ENCODE results near the gene DICER1. TPM values are rescaled to one million over a fixed set of nuclear protein-coding genes. Genes with fewer than 3 reads are reported as not detected.

DICER1 gene
- total RNA-seq, 1 donor from 2014 or later, result 43.6 TPM

DNA sequence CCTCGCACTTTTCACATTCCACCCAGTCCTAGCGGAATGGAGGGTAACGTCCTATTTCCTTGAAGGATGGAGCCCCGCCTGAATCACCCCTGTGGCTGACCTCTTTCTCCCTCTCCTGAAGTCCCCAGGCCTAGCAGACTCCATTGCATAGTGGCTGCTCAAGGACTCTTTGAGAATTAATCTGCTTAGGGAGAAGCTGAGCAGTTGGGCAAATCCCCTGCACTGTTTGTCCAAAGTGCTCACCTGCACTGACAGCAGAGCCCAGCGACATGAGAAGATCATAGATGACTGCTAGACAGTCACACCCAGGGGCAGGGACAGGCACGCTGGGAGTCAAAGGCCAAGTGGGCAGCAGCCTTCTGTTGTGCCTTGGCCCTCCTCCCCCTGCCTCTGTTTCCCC is 37.7 kb upstream of the DICER1 start:
- no peaks in the 10 kb centered on the region for H3K27me3 ChIP-seq (ENCODE audit: control insufficient read depth, insufficient read depth, low read length)
- no peaks in the 10 kb centered on the region for H3K36me3 ChIP-seq (ENCODE audit: control insufficient read depth, insufficient read depth, low read length)
- DNase-seq (ENCODE audit: low read depth), result no peak
- TF ChIP-seq, protein P1, sequence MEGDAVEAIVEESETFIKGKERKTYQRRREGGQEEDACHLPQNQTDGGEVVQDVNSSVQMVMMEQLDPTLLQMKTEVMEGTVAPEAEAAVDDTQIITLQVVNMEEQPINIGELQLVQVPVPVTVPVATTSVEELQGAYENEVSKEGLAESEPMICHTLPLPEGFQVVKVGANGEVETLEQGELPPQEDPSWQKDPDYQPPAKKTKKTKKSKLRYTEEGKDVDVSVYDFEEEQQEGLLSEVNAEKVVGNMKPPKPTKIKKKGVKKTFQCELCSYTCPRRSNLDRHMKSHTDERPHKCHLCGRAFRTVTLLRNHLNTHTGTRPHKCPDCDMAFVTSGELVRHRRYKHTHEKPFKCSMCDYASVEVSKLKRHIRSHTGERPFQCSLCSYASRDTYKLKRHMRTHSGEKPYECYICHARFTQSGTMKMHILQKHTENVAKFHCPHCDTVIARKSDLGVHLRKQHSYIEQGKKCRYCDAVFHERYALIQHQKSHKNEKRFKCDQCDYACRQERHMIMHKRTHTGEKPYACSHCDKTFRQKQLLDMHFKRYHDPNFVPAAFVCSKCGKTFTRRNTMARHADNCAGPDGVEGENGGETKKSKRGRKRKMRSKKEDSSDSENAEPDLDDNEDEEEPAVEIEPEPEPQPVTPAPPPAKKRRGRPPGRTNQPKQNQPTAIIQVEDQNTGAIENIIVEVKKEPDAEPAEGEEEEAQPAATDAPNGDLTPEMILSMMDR (IDR thresholded peaks at IDR 0.05; ENCODE audit: insufficient read depth, low read length, poor library complexity, severe bottlenecking), result no peak
- H3K4me3 ChIP-seq (ENCODE audit: low read depth, low read length), result no peak overlapping the region

DNA sequence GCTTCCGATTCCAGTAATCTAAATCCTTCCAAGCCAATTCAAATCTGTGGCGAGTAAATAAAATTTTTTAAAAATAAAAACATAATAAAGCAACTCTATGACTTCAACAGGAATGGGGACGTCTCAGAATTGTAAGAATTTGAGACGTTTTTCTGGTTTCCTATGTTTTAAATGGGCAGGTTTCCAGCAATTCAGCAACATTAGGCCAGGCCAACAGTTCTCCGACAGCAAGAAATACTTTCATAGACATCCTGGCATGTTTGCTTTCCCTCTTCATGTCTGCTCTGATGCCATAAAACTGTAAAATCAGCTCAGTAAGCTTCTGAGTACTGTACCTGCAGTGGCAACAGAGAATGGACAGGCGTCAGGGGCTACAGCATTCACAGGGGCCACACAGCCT is 35.8 kb upstream of the DICER1 start:
- Histone ChIP-seq H3K36me3 (ENCODE audit: control insufficient read depth, insufficient read depth, low read length) (no peaks in the 10 kb centered on the region), H3K4me3 (ENCODE audit: low read depth, low read length) (no peak overlapping the region), H3K27me3 (ENCODE audit: control insufficient read depth, insufficient read depth, low read length) (no peaks in the 10 kb centered on the region)
- no peak for DNase-seq (ENCODE audit: low read depth)
- TF ChIP-seq, protein P1 (IDR thresholded peaks at IDR 0.05; ENCODE audit: insufficient read depth, low read length, poor library complexity, severe bottlenecking), result no peak

DNA sequence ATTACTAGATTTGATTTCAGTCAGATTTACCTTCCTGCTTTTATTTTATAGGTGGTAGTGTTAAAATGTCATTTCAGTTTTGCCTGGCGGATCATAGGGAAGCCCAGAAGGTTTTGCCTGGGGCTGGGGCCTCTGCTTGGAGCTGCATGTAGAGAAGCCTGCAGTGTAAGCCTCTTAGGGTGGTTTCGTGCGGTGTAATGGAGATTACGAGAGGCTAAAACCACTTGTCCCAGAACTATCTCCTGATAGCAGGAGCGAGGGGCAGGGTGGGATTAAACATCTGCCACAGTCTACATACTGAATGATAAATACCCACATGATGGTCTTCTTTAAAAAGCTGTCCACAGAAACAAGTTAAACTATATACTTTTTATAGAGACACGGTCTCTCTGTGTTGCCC is 35.0 kb upstream of the DICER1 start:
- TF ChIP-seq, protein P1 (IDR thresholded peaks at IDR 0.05; ENCODE audit: insufficient read depth, low read length, poor library complexity, severe bottlenecking), result no peak
- H3K36me3 ChIP-seq (ENCODE audit: control insufficient read depth, insufficient read depth, low read length), result no peaks in the 10 kb centered on the region
- no peak overlapping the region for H3K4me3 ChIP-seq (ENCODE audit: low read depth, low read length)
- no peaks in the 10 kb centered on the region for H3K27me3 ChIP-seq (ENCODE audit: control insufficient read depth, insufficient read depth, low read length)
- DNase-seq (ENCODE audit: low read depth), result no peak

DNA sequence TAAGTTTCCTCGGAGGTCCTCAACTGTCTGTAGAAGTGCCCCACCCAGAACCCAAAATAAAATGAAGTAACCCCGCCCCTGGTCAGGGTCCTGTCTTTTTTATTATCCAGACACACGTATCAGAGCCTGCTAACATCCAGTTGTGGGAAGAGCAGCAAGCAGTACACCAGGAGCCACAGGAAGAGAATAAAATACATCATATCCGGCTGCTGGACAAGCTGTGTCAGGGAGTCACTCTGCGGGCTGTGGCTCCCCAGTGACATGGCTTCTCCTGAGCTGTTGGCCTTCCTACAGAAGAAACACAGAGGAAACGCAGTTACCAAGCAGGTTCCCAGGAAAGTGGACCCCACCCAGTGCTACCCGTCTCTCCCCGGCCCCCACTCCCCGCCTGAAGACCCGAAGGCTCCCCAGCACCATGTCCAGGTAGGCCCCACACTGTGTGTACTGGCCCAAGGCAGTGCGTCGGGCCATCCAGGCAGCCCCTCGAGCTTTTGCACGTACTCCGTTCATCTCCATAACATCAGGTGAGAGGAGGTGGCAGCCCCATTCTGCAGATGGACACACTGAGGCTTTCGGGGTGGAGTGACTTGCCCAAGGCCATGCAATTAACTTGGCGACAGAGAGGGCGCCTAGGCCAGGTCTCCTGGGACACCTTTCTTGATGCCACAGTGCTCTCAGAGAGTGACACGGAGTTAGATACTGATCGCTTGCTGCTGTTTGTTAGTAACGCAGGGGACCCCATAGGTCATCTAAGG is 34.3 kb upstream of the DICER1 start:
- Histone ChIP-seq H3K36me3 (ENCODE audit: control insufficient read depth, insufficient read depth, low read length) (no peaks in the 10 kb centered on the region), H3K27me3 (ENCODE audit: control insufficient read depth, insufficient read depth, low read length) (no peaks in the 10 kb centered on the region), H3K4me3 (ENCODE audit: low read depth, low read length) (no peak overlapping the region)
- DNase-seq (ENCODE audit: low read depth), result no peak
- TF ChIP-seq, protein P1 (IDR thresholded peaks at IDR 0.05; ENCODE audit: insufficient read depth, low read length, poor library complexity, severe bottlenecking), result no peak

DNA sequence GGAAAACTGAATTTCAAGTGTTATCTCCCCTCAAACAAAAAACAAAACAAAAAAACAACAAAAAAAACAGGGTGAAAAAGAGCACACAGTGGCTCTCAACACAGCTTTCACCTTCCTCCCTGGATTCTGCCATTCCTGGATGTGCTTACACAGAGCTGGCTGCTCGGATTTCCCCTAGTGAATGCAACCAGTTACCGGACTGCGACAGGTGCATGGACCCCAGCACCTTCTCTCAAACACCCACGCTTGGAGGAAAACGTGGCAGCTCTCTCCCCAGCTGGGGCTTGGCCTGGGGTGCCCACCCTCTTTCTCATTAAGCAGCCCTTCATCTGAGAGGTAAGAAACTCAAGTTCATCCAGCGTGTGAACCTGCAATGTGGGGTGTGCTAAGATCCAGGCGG is 33.5 kb upstream of the DICER1 start:
- Histone ChIP-seq H3K36me3 (ENCODE audit: control insufficient read depth, insufficient read depth, low read length) (no peaks in the 10 kb centered on the region), H3K4me3 (ENCODE audit: low read depth, low read length) (no peak overlapping the region), H3K27me3 (ENCODE audit: control insufficient read depth, insufficient read depth, low read length) (no peaks in the 10 kb centered on the region)
- DNase-seq (ENCODE audit: low read depth), result no peak
- TF ChIP-seq, protein P1 (IDR thresholded peaks at IDR 0.05; ENCODE audit: insufficient read depth, low read length, poor library complexity, severe bottlenecking), result no peak

DNA sequence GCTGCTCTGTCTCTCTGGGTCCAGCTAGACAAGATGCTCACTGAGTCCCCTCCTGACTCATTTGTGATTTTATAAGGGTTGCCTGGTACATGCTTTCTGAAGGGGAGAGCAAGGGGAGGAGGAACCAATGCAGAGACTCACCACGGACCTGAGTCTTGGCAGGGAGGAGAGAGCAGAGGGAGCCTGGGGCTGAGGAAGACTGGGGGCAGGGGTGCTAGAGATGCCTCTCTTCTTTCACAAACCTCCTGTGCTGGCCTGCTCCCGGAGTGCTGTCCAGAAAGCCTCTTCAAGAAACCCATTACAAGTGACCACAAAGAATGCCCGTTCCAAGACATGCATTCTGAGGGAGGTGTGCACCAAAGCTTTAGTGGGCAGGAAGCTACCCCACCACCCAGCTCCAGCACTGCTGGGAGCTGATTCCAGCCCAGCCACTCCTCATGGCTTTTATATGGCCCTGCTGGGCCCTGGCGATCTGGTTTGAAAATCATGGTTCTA is 33.1 kb upstream of the DICER1 start:
- no peaks in the 10 kb centered on the region for H3K36me3 ChIP-seq (ENCODE audit: control insufficient read depth, insufficient read depth, low read length)
- no peak overlapping the region for H3K4me3 ChIP-seq (ENCODE audit: low read depth, low read length)
- no peaks in the 10 kb centered on the region for H3K27me3 ChIP-seq (ENCODE audit: control insufficient read depth, insufficient read depth, low read length)
- DNase-seq (ENCODE audit: low read depth), result no peak
- TF ChIP-seq, protein P1 (IDR thresholded peaks at IDR 0.05; ENCODE audit: insufficient read depth, low read length, poor library complexity, severe bottlenecking), result no peak
